HG03159 (cell line): ENCODE results near the gene ARFGAP2.

Experiments
- ATAC-seq: cut with Tn5 transposase; IDR thresholded peaks from one replicate; pipeline ENCODE4 v1.9.1; 2021; ENCODE audit warnings: mild to moderate bottlenecking, moderate library complexity; ENCODE audit not compliant: unreplicated experiment

Gene ARFGAP2

DNA sequence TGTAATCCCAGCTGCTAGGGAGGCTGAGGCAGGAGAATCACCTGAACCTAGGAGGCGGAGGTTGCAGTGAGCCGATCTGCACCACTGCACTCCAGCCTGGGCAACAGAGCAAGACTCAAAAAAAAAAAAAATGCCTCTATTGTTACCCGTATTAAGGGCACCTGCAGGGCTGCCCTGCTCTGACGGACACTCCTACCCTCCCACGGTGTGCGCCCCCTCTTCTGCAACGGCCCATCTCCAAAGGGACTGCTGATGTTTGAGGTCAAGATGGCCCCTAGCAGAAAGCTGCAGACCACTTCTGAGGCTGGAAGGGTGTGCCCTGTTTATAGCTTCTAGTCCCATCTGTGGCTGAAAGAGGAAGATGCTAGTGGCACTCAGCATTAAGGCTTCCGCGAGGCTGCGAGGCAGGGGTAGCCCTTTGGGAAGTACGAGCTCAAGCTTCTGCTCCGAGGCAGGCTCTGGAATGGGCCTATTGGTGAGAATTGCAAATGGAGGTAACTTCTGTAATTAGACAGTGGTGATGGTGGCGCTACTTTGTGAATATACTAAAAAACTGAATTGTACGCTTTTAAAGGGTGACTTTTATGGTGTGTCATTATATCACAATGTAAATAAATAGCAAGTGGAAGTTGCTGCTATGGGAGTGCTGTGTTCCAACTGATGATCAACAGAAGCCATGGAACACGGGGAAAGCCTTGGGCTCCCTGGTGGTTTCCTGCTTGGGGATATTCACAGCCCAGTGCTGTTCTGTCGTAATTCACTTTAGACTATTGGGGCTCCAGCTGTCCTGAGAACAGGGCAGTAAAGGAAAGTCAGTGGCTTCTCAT, 24.3 kb downstream of the ARFGAP2 start:
- no peak for ATAC-seq

DNA sequence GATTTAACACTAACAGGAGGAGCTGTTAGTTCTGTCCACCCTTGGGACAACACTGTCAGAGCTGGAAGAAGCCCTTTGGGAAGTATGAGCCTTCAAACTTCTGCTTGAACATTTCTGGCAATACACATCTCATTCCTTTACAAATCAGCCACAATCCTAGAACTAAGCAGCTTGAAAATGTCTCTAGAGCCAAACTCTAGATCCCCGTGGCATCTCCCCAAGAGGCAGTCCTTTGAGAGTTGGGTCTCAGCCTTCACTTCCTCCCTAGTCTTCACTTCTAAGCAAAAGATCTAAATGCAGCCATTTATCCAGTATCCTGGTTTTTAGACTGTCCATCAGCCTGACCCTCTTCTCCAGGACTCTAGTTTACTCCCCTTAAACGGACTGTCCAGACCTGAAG, 26.9 kb downstream of the ARFGAP2 start:
- no peak for ATAC-seq

GRCh38 chr11:47148903-47149531, 27.7 kb downstream of the ARFGAP2 start:
- no peak for ATAC-seq

- no peak for ATAC-seq
Observed at GRCh38 chr11:47148270-47148669, 28.4 kb downstream of the ARFGAP2 start.

- ATAC-seq: no peak
Observed at GRCh38 chr11:47147681-47148080, 29.0 kb downstream of the ARFGAP2 start.

DNA sequence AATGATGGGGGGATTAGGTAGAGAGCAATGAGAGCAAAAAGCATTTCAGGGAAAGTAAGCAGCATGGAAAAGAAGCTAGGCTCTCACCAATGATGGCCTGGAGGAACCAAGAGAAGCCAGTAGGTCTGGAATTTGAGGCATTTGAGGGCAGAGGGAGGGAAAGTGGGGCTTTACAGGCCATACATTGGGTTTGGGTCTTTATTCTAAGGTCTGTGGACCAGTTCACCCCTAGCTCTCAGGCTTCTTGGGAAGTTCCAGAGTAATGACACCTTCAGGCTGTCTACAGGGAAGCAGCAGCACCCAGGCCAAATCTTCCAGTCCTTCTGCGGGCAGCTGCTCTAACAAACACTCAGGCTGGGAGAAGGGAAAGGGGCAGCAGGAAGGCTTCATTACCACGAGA, 29.4 kb downstream of the ARFGAP2 start:
- no peak for ATAC-seq

DNA sequence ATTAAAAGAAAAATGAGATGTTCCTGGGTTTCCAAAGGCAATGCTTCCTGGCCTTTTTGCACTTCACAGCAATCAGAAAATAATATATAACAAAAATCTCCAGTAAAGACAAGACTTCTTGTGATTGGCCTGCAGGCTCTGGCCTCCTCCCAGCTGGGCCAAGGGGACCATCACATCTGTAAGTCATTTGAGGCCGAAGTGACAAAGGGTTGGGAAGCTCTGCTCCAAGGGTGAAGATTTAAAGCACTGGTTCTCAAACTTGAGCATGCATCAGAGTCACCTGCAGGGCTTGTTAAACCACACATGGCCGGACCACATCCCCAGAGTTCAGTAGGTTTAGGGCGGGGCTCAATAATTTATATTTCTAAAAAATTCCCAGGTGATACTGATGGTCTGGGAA, 32.1 kb downstream of the ARFGAP2 start:
- no peak for ATAC-seq

DNA sequence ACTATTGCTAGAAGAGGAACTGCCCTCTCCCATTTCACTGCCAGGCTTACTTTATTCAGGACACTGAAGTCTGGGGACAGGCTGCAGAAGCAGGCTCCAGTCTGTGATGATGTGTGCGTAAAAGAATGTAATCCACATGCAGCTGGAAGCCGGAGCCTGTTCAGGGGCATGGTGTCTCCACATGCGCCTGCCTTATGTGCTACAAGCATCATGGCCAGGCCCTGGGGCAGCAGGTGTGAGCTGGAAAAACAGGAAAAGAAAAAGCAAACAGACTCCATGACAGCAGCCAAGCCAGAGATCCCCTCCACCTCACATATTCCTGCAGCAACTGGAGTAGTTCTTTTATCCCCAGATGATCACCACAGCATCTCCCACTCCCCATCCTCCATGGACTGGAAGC, 33.4 kb downstream of the ARFGAP2 start:
- no peak for ATAC-seq

DNA sequence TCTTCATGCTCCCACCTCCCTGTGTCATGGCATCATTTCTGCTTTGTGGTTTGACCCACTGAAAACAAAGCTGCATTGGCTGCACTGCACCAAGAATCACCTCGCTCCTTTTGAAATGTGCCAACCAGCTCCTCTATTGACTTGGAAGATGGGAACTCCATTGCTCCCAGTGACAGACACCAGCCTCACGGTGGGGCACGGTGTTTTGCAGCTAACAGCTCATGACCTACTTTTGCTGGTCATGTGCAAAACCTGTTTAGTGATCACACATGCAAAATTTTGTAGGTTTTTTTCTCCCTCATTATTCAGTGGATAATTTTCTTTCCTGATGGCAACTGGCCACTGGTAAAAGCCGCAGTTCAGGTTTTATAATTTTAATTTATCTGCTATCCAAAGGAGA, 36.8 kb downstream of the ARFGAP2 start:
- ATAC-seq: no peak

- no peak for ATAC-seq
Observed at GRCh38 chr11:47137476-47137875, 39.2 kb downstream of the ARFGAP2 start.

- no peak for ATAC-seq
Observed at GRCh38 chr11:47136921-47137320, 39.8 kb downstream of the ARFGAP2 start.

- ATAC-seq: no peak
Observed at GRCh38 chr11:47136327-47136726, 40.4 kb downstream of the ARFGAP2 start.

- no peak for ATAC-seq
Observed at GRCh38 chr11:47132981-47133380, 43.7 kb downstream of the ARFGAP2 start.

DNA sequence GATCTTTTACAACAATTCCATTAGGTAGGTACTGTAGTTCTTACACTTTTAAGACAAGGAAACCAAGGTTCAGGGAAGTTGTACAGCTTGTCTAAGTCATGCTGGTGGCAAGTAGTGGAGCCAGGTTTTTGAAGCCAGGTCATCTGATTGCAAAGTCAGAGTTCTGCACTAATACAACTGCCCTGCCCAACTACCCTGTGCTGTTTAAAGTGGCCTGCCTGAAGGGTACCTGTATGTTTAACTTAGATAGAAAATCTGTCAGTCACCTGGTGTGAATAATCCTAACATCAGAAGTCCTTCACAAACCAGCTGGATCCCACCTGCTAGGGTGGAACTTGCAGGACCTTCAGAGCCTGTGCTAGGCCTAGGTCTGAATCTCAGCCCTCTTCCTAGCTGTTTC, 44.2 kb downstream of the ARFGAP2 start:
- no peak for ATAC-seq

- ATAC-seq: no peak
Observed at GRCh38 chr11:47131136-47131535, 45.5 kb downstream of the ARFGAP2 start.

DNA sequence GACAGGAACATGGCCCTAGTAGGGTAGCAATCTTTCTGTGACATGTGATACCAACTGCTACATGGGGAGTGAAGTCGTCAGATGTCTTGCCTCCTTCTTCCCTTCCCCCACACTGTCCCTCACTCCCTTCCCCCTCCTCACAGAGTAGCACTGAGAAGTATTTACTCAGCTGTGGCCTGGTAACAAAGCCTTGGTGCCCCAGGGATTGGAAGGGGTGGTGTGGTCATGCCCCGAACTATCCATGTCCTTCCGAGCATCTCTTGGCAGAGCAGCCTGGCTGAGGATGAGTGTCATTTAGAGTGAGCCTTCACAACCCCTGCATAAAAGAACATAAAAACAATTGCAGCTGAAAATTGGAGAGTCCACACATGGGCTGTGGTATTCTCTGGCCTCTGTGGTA, 46.1 kb downstream of the ARFGAP2 start:
- ATAC-seq: no peak

DNA sequence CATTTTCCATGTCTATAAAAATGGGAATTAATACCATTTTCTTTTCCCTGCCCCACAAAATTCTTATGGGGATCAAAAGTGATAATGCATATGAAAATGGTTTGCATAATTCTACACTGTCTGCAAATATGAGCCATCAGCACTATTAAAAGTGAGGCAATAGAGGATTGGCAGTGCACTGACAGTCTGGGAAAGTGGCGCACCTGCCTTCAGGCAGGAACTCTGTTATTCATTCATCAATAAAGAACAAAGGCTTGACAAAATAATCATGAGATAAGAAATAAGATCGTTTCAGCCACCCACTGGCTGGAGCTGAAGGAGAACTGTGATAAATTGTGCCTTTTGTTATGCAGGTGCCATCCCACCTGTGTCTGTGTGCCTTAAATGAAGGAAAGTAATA, 49.5 kb downstream of the ARFGAP2 start:
- ATAC-seq: no peak

DNA sequence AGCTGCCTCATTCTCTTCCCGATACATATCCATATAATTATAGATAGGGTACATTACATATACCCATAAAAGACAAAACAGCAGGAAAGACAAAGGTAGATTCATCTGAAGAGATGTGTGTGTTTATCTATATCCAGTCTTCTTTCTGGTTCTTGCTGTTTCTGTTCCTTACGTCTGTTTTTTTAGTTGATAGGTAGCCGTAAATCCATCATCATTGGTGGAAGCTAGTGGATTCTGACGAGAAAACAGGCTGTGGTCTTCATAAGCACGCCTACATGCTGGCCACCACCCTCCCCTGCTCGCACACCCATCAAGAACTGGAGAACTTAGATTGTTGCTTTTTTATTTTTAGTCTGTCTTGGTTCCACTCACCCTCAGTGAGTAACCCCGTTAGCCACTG, 51.6 kb downstream of the ARFGAP2 start:
- no peak for ATAC-seq

DNA sequence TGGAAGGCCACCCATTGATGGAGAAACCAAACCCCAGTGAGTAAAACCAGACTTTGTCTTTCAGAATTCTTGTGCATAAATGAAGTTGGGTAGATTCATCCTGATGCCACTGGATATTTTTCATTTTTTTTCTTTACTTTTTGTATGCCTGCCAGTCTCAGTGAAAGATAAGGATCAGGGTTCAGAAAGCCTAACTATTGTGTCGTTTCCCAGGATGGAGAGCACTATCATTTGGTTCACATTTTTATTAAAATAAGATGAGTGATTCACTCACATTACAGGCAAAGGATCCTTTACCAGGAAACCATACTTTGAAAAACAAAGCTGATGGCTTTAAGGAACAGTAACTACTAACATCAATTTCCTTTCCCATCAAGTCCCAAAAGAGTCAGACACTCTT, 52.0 kb downstream of the ARFGAP2 start:
- no peak for ATAC-seq

DNA sequence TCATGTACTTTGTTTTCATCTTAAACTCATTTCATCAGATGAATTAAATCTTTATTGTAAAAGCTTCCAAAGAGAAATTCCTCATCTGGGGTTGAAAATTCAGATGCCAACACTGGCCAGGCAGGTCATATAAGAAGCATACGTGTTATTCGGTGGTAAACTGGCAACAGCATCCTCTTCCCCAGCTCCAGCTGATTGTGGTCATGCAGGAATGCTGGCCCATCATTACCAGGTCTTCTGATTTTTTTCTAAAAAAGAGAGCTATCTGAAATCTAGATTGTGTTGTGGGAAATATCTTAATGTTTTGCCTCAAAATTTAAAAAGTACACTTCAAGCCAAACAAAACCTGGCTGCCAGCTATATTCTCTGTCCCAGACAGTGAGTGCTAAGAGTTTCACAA, 53.6 kb downstream of the ARFGAP2 start:
- no peak for ATAC-seq

DNA sequence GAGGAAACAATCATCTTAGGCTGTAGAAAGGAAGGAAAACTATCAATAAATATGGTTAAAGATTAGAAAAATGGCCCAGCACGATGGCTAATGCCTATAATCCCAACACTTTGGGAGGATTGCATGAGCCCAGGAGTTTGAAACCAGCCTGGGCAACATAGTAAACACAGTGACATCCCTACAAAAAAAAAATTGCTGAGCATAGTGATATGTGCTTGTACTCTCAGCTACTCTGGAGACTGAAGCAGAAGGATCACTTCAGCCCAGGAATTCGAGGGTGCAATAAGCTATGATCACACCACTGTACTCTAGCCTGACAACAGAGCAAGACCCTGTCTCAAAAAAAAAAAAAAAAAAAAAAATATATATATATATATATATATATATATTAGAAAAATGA, 54.9 kb downstream of the ARFGAP2 start:
- ATAC-seq: no peak

DNA sequence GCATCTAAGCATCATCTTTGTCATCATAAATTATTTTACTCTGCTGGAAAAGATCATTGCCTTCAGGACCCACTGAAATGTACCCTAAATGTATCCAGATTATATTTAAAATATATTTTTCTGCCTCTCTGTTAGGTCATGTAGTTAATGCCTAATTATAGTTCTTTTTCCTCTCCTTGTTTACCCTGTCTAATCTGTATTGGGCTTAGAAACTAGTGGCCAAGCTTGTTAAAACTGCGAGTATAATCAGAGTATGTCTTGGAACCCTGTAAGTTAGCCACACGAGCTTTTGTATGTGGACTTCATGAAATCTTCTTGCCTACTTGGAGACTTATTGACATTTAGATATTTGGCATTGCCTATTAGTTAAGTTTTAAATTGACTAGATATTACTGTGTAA, 55.6 kb downstream of the ARFGAP2 start:
- no peak for ATAC-seq
